Loucy (cell line): Measurements from ENCODE around the gene GPR152.
"Not testable (repeated sequence)": the region's sequence is repeated elsewhere in the genome, so short reads cannot be mapped to it uniquely, and the experiment has no call there.

Experiments used
- H2AFZ ChIP-seq: fragments of 200-600 bp; sonication (generic); 2 replicates; pipeline ENCODE4 v1.6.0; 2016; ENCODE audit warnings: antibody characterized with exemption, mild to moderate bottlenecking, low read length, moderate library complexity
- H3F3A ChIP-seq: fragments of 200-600 bp; 2 replicates; pipeline ENCODE4 v1.6.0; 2016; ENCODE audit warnings: antibody characterized with exemption, low read depth, mild to moderate bottlenecking
- H3K27me3 ChIP-seq: fragments of 200-600 bp; sonication (generic); 2 replicates; pipeline ENCODE4 v1.6.1; 2014; ENCODE audit warnings: low read length, mild to moderate bottlenecking; ENCODE audit not compliant: insufficient read depth, poor library complexity, severe bottlenecking
- H3K36me3 ChIP-seq: fragments of 200-600 bp; sonication (generic); 2 replicates; pipeline ENCODE4 v1.6.1; 2016; ENCODE audit warnings: low read length; ENCODE audit not compliant: insufficient read depth
- H3K4me1 ChIP-seq: fragments of 200-600 bp; sonication (generic); 2 replicates; pipeline ENCODE4 v1.5.1; 2014; ENCODE audit warnings: low read length, mild to moderate bottlenecking; ENCODE audit not compliant: insufficient read depth, poor library complexity, severe bottlenecking
- H3K4me2 ChIP-seq: fragments of 200-600 bp; sonication (generic); 2 replicates; pipeline ENCODE4 v1.6.0; 2014; ENCODE audit warnings: antibody characterized with exemption, low read length, low read depth, mild to moderate bottlenecking; ENCODE audit not compliant: poor library complexity, severe bottlenecking
- H3K4me3 ChIP-seq: fragments of 200-600 bp; sonication (generic); 2 replicates; pipeline ENCODE4 v1.5.1; 2014; ENCODE audit warnings: low read length, mild to moderate bottlenecking, mixed read lengths; ENCODE audit not compliant: poor library complexity, severe bottlenecking
- H3K79me2 ChIP-seq: fragments of 200-600 bp; sonication (generic); 2 replicates; pipeline ENCODE4 v1.6.1; 2014; ENCODE audit warnings: low read length; ENCODE audit not compliant: insufficient read depth
- H3K9ac ChIP-seq: fragments of 200-600 bp; sonication (generic); 2 replicates; pipeline ENCODE4 v1.6.0; 2014; ENCODE audit warnings: mild to moderate bottlenecking, low read depth, low read length, moderate library complexity; ENCODE audit not compliant: poor library complexity, severe bottlenecking
- H3K9me2 ChIP-seq: fragments of 200-600 bp; sonication (generic); replicated peaks from 2 replicates; pipeline ENCODE4 v1.6.1; 2016; ENCODE audit warnings: low read depth, low read length, mixed read lengths
- H3K9me3 ChIP-seq: fragments of 200-600 bp; sonication (generic); 2 replicates; pipeline ENCODE4 v1.6.1; 2014; ENCODE audit warnings: mild to moderate bottlenecking, antibody characterized with exemption, low read length, low read depth; ENCODE audit not compliant: insufficient read depth
- H4K20me1 ChIP-seq: fragments of 200-600 bp; sonication (generic); 2 replicates; pipeline ENCODE4 v1.6.0; 2014; ENCODE audit warnings: antibody characterized with exemption, low read length, mild to moderate bottlenecking; ENCODE audit not compliant: insufficient read depth, poor library complexity, severe bottlenecking
- CTCF ChIP-seq: fragments of 200-600 bp; sonication (generic); conservative IDR thresholded peaks from 2 replicates; pipeline ENCODE4 v1.5.1; 2014; ENCODE audit warnings: mild to moderate bottlenecking, antibody characterized with exemption, low read length
- EZH2phosphoT487 ChIP-seq: fragments of 200-600 bp; IDR thresholded peaks from 2 replicates; pipeline ENCODE4 v1.6.1; 2018; ENCODE audit warnings: antibody characterized with exemption, mild to moderate bottlenecking, moderate library complexity, borderline replicate concordance

GPR152 gene

GRCh38 chr11:67404515-67405195 lies 47.9 kb downstream of the GPR152 start:
- Histone ChIP-seq H3K36me3 (no peaks in the 10 kb centered on the region), H3K79me2 (peaks cover 82% of the 10 kb centered on the region), H3K9ac (peak overlapping the region; percentile 99), H3F3A (peaks cover 29% of the 10 kb centered on the region), H3K4me1 (peaks cover 74% of the 10 kb centered on the region), H4K20me1 (peaks cover 21% of the 10 kb centered on the region), H3K9me2 (no peaks in the 10 kb centered on the region), H3K9me3 (no peaks in the 10 kb centered on the region), H3K4me3 (peak overlapping the region; percentile 89), H3K27me3 (no peaks in the 10 kb centered on the region), H3K4me2 (peak overlapping the region; percentile 98), H2AFZ (no peak overlapping the region)
- no peak for TF ChIP-seq CTCF
- no peak for TF ChIP-seq EZH2phosphoT487

- H3K9me2 ChIP-seq, H3K9me3 ChIP-seq, H3K27me3 ChIP-seq, H2AFZ ChIP-seq: not testable (repeated sequence)
- Histone ChIP-seq H3K4me2 (peak overlapping the region; percentile 98), H3K79me2 (peaks cover 92% of the 10 kb centered on the region), H4K20me1 (peaks cover 35% of the 10 kb centered on the region), H3F3A (peaks cover 17% of the 10 kb centered on the region), H3K36me3 (peaks cover 14% of the 10 kb centered on the region; the same call in 1 of the 2 replicates), H3K4me1 (peaks cover 78% of the 10 kb centered on the region), H3K9ac (peak overlapping the region; percentile 99), H3K4me3 (peak overlapping the region; percentile 89)
Measured at GRCh38 chr11:67403085-67403484, 49.4 kb downstream of the GPR152 start.

GRCh38 chr11:67402192-67402839 lies 50.2 kb downstream of the GPR152 start:
- Histone ChIP-seq H4K20me1 (peaks cover 42% of the 10 kb centered on the region), H3K4me3 (peak overlapping the region; percentile 89), H3K4me2 (peak overlapping the region; percentile 98), H3K4me1 (peaks cover 78% of the 10 kb centered on the region), H3K9ac (peak overlapping the region; percentile 99), H3K79me2 (peaks cover 92% of the 10 kb centered on the region), H3K36me3 (peaks cover 21% of the 10 kb centered on the region; the same call in 1 of the 2 replicates)
- not testable (repeated sequence) for H3K27me3 ChIP-seq, H2AFZ ChIP-seq, H3K9me2 ChIP-seq, H3K9me3 ChIP-seq, H3F3A ChIP-seq

- Histone ChIP-seq H3K4me2 (peak within 1 kb of the TSS; percentile 99), H3K9me2 (no peaks in the 10 kb centered on the region), H3K9me3 (no peaks in the 10 kb centered on the region), H4K20me1 (peaks cover 49% of the 10 kb centered on the region), H3K9ac (peak within 1 kb of the TSS; percentile 99), H3K27me3 (no peaks in the 10 kb centered on the region), H3K4me3 (peak within 1 kb of the TSS; percentile 89), H2AFZ (no peak within 1 kb of the TSS), H3K36me3 (peaks cover 22% of the 10 kb centered on the region; the same call in 1 of the 2 replicates), H3K79me2 (peaks cover 92% of the 10 kb centered on the region), H3K4me1 (peaks cover 78% of the 10 kb centered on the region), H3F3A (peaks cover 6% of the 10 kb centered on the region; the same call in 1 of the 2 replicates)
- TF ChIP-seq EZH2phosphoT487 (no peak), CTCF (peak; percentile 19)
Measured at GRCh38 chr11:67401495-67402191, 50.9 kb downstream of the GPR152 start, which contains the start of gene PPP1CA. Gene PPP1CA (minus strand): TSS chr11:67401858. CDS start chr11:67401782, 76 bp downstream.
